Stimulated activated naive CD8-positive, alpha-beta T cell treated with anti-CD3 and anti-CD28 coated beads, Interleukin-15, amount 100 ng/mL, for 72 hours (primary cell): ENCODE results near the gene SLC6A8.
"Not testable (repeated sequence)": the region's sequence is repeated elsewhere in the genome, so short reads cannot be mapped to it uniquely, and the experiment has no call there.

Experiments
- ATAC-seq: fragments of 150-1000 bp; cut with Tn5 transposase; 2 replicates; pipeline ENCODE4 v1.10.0; 2021; ENCODE audit warnings: mild to moderate bottlenecking, moderate library complexity
- DNase-seq, 2 donors: peaks; one replicate each; pipeline ENCODE4 v3.0.0; 2021 to 2022
- H3K27ac Mint-ChIP-seq, 2 donors: one replicate each; pipeline ENCODE4 v1.8.0; 2022; ENCODE audit warnings: mild to moderate bottlenecking in 2 of 2, mixed read lengths in 2 of 2, moderate library complexity in 2 of 2
- H3K27me3 Mint-ChIP-seq: one replicate; pipeline ENCODE4 v1.8.0; 2022; ENCODE audit warnings: mixed read lengths
- H3K4me1 Mint-ChIP-seq: one replicate; pipeline ENCODE4 v1.8.0; 2022; ENCODE audit warnings: mild to moderate bottlenecking, mixed read lengths
- H3K4me3 Mint-ChIP-seq, 2 donors: one replicate each; pipeline ENCODE4 v1.8.0; 2022; ENCODE audit warnings: mild to moderate bottlenecking in 2 of 2, mixed read lengths in 2 of 2, moderate library complexity in 1 of 2
- H3K9me3 Mint-ChIP-seq, 2 donors: one replicate each; pipeline ENCODE4 v1.8.0; 2022; ENCODE audit warnings: mixed read lengths in 2 of 2

The SLC6A8 gene

GRCh38 chrX:153705403-153706060, 17.8 kb downstream of the SLC6A8 start:
- not testable (repeated sequence) for H3K4me1 Mint-ChIP-seq, H3K9me3 Mint-ChIP-seq, DNase-seq, ATAC-seq, H3K27me3 Mint-ChIP-seq, H3K4me3 Mint-ChIP-seq
- H3K27ac Mint-ChIP-seq, result peak overlapping the region in 1 of 2 donors; percentile 19

DNA sequence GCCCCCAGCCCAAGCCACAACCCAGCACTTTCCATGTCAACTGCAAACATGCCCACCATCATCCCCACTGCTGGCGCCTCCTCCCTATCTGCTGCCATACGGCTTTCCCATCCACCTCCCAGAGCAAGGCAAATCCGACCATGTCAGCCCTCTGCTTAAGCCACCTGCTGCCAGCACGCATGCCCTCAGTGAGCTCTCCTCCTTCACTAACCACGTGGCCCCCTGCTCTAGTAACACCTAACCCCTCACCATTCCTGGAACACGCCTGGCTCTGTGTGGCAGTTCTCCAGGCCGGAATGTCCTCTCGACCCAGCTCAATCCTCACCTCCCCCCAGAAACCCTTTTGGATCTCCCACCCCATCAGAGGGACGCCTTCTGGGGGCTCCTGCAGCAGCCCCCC, 19.1 kb downstream of the SLC6A8 start:
- Mint-ChIP-seq H3K4me3 (no peak overlapping the region), H3K27ac (no peak overlapping the region), H3K27me3 (no peaks in the 10 kb centered on the region), H3K4me1 (no peaks in the 10 kb centered on the region), H3K9me3 (no peaks in the 10 kb centered on the region)
- no peak for ATAC-seq
- DNase-seq, result no peak

- ATAC-seq, result no peak
- Mint-ChIP-seq H3K4me3 (no peak overlapping the region), H3K27ac (no peak overlapping the region), H3K9me3 (no peaks in the 10 kb centered on the region), H3K4me1 (no peaks in the 10 kb centered on the region), H3K27me3 (no peaks in the 10 kb centered on the region)
- no peak for DNase-seq
Observed at GRCh38 chrX:153707406-153707805, 19.7 kb downstream of the SLC6A8 start.

DNA sequence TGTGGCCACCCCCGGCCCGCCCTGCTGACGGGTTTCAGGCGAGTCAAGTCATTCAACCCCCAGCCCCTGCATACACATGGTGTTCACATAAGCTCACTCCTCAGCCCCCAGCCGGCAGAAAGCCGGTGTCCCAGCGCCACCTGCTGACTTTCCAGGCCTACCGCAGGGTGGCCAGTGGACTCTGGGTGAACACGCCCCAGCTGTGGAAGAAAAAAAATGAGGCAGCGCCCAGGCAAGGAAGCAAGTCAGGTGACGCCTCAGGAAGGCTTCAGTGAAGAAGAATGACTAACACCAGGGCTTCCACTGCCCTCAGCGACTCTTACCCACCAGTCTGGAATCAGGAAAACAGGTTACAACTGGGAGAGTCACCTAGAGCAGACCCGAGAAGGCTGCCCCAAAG, 20.7 kb downstream of the SLC6A8 start:
- Mint-ChIP-seq H3K27ac (peak overlapping the region in 1 of 2 donors; percentile 59), H3K27me3 (no peaks in the 10 kb centered on the region), H3K4me1 (no peaks in the 10 kb centered on the region), H3K9me3 (no peaks in the 10 kb centered on the region), H3K4me3 (no peak overlapping the region)
- DNase-seq, result peak in 1 of 2 donors; percentile 43
- ATAC-seq, result peak; percentile 78

GRCh38 chrX:153709726-153710674, 22.3 kb downstream of the SLC6A8 start:
- H3K9me3 Mint-ChIP-seq, result no peaks in the 10 kb centered on the region
- no peaks in the 10 kb centered on the region for H3K4me1 Mint-ChIP-seq
- no peak for DNase-seq
- H3K4me3 Mint-ChIP-seq, result no peak overlapping the region
- H3K27me3 Mint-ChIP-seq, result no peaks in the 10 kb centered on the region
- no peak for ATAC-seq
- H3K27ac Mint-ChIP-seq, result no peak overlapping the region

DNA sequence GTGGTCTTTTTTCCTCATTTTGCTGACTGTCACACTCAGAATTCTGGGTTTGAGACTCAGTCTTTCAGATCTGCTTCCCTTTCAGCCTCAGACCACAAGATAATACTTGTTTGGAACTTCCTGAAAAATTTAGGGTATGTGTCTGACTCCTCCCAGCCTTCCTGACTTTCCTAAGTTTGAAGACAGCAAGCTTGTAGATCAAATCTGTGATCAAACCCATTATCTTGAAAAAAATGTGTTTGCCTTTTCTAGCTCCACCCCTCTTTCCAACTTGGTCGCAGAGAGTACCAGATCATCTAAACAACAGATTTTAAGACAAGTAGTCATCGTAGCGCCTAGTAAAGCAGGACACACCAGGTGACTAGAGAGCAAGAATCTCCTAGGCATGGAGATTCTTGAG, 26.5 kb downstream of the SLC6A8 start:
- ATAC-seq (no peak), DNase-seq (no peak)
- Mint-ChIP-seq H3K4me1 (peaks cover 8% of the 10 kb centered on the region), H3K9me3 (no peaks in the 10 kb centered on the region), H3K27me3 (no peaks in the 10 kb centered on the region), H3K4me3 (no peak overlapping the region), H3K27ac (no peak overlapping the region)

DNA sequence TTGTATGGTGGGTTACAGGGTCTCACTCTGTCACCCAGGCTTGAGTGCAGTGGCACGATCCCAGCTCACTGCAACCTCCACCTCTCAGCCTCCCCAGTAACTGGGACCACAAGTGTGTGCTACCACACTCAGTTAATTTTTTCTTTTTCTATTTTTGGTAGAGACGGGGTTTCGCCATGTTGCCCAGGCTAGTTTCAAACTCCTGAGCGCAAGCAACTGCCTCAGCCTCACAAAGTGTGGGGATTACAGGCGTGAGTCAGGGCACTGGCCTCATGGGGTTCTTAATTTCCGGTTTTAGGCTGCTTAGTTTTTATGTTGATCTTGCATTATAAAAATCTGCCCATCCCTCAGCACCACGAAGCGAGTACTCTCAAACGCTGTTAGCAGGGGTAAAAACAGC, 29.7 kb downstream of the SLC6A8 start:
- Mint-ChIP-seq H3K27ac (no peak overlapping the region), H3K9me3 (no peaks in the 10 kb centered on the region), H3K4me3 (no peak overlapping the region), H3K4me1 (peaks cover 19% of the 10 kb centered on the region), H3K27me3 (no peaks in the 10 kb centered on the region)
- DNase-seq (no peak), ATAC-seq (no peak)

DNA sequence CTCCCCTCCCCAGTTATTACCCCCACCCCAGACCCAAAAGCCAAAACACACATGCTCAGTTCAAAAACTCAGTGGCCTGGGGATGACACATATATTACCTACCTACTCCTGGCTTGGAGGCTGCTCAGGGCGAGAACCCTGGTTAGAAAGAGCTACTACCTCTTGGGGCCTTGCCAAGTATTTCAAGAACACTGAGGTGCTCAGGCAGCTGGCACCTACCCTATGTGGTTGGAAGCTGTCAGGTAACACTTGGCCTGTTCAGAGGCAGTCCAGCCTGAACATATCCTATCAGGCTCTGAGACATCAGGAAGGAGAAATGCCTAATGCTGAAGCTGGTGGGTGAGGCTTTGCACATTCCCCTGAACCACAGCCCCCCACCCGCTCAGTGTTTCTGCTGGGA, 31.5 kb downstream of the SLC6A8 start:
- no peaks in the 10 kb centered on the region for H3K9me3 Mint-ChIP-seq
- ATAC-seq (no peak), DNase-seq (no peak)
- peaks cover 23% of the 10 kb centered on the region for H3K4me1 Mint-ChIP-seq
- no peak overlapping the region for H3K27ac Mint-ChIP-seq
- H3K4me3 Mint-ChIP-seq, result no peak overlapping the region
- H3K27me3 Mint-ChIP-seq, result no peaks in the 10 kb centered on the region

DNA sequence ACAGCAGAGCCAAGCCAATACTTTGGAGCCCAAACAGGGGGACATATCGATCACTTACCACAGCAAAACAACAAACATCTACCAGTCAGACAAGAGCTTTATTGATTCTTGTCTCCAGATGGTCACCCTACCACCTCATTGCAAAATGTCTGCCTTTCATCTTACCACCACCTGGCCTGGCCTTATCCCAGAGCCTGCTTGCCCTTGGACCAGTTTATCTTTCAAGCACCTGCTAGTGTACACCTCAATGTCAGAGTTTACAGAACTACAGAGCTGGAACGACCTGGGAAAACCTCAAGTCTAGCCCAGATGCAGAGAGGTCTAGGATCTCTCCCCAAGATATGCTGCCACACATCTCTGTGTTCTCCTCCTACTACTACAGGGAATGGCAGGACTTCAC, 32.0 kb downstream of the SLC6A8 start:
- Mint-ChIP-seq H3K27ac (no peak overlapping the region), H3K4me3 (no peak overlapping the region), H3K9me3 (no peaks in the 10 kb centered on the region), H3K27me3 (no peaks in the 10 kb centered on the region), H3K4me1 (peaks cover 23% of the 10 kb centered on the region)
- ATAC-seq, result no peak
- no peak for DNase-seq

- H3K4me3 Mint-ChIP-seq, result peak overlapping the region; percentile 90 to 91
- no peaks in the 10 kb centered on the region for H3K9me3 Mint-ChIP-seq
- H3K4me1 Mint-ChIP-seq, result peaks cover 46% of the 10 kb centered on the region
- H3K27me3 Mint-ChIP-seq, result no peaks in the 10 kb centered on the region
- no peak for DNase-seq
- H3K27ac Mint-ChIP-seq, result peak overlapping the region; percentile 88 to 91
- no peak for ATAC-seq
Observed at GRCh38 chrX:153722704-153723350, 35.1 kb downstream of the SLC6A8 start.

DNA sequence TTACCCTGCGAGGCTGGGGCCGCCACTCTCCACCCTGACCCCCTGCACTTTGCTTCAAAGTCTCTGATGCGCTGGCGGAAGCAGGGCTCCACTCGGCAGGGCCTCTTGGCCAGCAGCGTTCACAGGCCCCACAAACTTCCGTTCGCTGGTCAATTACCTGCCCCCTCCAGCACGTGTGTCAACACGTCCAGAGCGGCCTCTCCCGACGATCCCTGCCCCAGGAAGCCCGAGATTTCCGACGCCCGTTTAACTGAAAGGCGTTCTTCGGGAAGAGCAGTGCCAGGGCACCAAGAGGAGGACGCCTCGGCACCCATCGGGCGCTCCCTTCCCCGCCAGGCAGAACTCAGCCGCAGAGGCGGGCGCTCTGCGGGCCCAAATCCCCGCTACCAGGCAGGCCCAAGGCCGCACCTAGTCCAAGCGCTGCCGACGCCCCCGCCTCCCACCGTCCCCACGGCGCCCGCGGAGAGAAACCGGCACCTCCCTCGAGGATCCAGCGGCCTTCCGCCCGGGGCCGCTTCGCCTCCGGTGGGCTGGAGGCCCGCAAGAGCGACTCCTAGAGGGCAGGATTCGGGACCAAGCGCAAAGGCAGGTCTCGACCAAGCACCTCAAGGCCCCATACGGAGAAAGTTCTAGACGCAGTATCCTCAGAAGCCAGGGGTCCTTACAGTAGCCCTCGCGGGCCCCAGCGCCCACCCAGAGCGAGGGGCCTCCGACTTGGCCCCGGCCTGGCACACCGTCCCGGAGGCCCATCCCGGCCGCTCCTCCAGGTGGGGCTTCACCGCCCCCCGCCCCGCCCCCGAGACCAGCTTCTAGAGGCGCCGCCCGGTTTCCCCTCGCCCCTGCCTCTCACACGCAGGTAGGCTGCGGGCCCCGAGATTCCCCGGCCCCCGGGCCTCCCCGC, 35.9 kb downstream of the SLC6A8 start:
- ATAC-seq, result peak; percentile 55
- Mint-ChIP-seq H3K4me1 (peaks cover 47% of the 10 kb centered on the region), H3K9me3 (no peaks in the 10 kb centered on the region), H3K4me3 (peak overlapping the region; percentile 90 to 91), H3K27ac (peak overlapping the region; percentile 96), H3K27me3 (no peaks in the 10 kb centered on the region)
- DNase-seq, result peak; percentile 68 to 72

DNA sequence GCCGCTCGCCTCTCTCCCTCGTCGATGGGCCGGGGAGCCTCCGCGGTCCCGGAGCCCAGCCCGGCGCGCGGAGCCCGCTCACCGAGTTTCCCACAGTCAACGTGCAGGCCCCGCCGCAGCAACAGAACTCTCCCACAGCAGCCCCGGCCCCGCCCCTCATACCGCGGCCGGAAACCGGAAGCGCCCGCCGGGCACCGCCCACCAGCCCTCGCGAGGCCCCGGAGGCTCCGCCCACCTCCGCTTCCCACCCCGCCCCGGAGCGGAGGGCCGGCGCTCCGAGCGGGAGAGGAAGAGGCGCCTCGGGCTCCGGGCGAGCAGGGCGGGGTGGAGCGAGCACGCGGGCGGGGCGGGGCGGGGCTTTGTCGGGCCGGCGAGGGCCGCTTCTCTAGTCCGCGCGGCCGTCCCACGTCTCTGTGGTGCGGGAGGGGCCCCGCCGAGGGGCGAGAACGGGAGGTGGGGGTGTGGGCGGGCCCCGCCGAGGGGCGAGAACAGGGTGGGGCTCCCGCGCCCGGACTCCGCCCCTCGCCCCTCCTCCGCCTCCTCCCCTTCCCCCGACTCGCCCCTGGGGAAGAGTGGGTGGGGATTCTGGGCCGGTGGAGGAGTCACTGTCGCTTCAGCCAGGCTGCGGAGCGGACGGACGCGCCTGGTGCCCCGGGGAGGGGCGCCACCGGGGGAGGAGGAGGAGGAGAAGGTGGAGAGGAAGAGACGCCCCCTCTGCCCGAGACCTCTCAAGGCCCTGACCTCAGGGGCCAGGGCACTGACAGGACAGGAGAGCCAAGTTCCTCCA, 36.7 kb downstream of the SLC6A8 start, which contains the start of the genes ABCD1 and BCAP31:
Gene ABCD1 (plus strand): TSS at position 605 of the 787 bp plus-strand sequence. CDS start 411 bp downstream, outside the sequence.
Gene BCAP31 (minus strand): TSS at position 136 of the 787 bp plus-strand sequence. CDS start 1,143 bp downstream, outside the sequence.
- DNase-seq, result peak; percentile 90 to 91
- H3K4me3 Mint-ChIP-seq, result peak within 1 kb of the TSS; percentile 90 to 91
- peak; percentile 84 for ATAC-seq
- no peaks in the 10 kb centered on the region for H3K27me3 Mint-ChIP-seq
- H3K4me1 Mint-ChIP-seq, result peaks cover 38% of the 10 kb centered on the region
- peak within 1 kb of the TSS; percentile 96 for H3K27ac Mint-ChIP-seq
- no peaks in the 10 kb centered on the region for H3K9me3 Mint-ChIP-seq

DNA sequence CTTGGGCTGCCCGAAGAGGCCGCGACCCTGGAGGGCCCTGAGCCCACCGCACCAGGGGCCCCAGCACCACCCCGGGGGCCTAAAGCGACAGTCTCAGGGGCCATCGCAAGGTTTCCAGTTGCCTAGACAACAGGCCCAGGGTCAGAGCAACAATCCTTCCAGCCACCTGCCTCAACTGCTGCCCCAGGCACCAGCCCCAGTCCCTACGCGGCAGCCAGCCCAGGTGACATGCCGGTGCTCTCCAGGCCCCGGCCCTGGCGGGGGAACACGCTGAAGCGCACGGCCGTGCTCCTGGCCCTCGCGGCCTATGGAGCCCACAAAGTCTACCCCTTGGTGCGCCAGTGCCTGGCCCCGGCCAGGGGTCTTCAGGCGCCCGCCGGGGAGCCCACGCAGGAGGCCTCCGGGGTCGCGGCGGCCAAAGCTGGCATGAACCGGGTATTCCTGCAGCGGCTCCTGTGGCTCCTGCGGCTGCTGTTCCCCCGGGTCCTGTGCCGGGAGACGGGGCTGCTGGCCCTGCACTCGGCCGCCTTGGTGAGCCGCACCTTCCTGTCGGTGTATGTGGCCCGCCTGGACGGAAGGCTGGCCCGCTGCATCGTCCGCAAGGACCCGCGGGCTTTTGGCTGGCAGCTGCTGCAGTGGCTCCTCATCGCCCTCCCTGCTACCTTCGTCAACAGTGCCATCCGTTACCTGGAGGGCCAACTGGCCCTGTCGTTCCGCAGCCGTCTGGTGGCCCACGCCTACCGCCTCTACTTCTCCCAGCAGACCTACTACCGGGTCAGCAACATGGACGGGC, 37.5 kb downstream of the SLC6A8 start:
- Mint-ChIP-seq H3K4me1 (peaks cover 35% of the 10 kb centered on the region), H3K9me3 (no peaks in the 10 kb centered on the region), H3K27ac (no peak overlapping the region), H3K27me3 (no peaks in the 10 kb centered on the region), H3K4me3 (peak overlapping the region; percentile 72 to 80)
- ATAC-seq, result peak; percentile 21
- DNase-seq, result no peak
